Upper lobe of left lung (tissue), 4 donors: ENCODE data around the gene TRMT1.

Experiments used
- POLR2A ChIP-seq, 4 donors: fragments of 450-650 bp; IDR thresholded peaks; one replicate each; pipeline ENCODE4 v1.5.1; 2016 to 2017; ENCODE audit warnings: antibody characterized with exemption in 4 of 4, mild to moderate bottlenecking in 2 of 4
- TF ChIP-seq, protein P1 (sequence below), 6 experiments: fragments of 450-650 bp in 4 of 6; fragments of 200-600 bp in 2 of 6; sonication (generic) in 2 of 6; IDR thresholded peaks; one replicate each; pipeline ENCODE4 v1.5.1; 2016 to 2019; ENCODE audit warnings: antibody characterized with exemption in 6 of 6

DNA sequence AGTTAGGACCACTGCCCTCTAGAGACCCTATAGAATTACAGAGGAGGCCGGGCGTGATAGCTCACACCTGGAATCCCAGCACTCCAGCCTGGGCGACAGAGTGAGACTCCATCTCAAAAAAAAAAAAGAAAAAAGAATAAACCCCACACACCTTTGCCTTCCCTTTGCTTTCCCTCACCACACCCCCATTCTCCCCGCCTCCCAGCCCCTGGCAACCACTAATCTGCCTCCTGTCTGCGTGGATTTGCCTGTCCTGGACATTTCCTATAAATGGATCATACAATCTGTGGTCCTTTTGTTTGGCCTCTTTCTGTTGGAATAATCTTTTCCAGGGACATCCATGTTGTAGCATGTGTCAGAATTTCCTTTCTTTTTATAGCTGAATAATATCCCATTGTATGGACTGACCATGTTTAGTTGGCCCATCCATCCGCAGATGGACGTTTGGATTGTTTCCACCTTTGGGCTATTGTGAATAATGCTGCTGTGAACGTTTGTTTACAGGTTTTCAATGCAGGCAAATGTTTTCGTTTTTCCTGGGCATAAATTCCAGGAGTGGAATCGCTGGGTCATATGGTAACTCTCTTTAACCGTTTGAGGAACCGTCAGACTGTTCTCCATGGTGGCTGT lies 16.8 kb upstream of the TRMT1 start:
- TF ChIP-seq, protein P1, sequence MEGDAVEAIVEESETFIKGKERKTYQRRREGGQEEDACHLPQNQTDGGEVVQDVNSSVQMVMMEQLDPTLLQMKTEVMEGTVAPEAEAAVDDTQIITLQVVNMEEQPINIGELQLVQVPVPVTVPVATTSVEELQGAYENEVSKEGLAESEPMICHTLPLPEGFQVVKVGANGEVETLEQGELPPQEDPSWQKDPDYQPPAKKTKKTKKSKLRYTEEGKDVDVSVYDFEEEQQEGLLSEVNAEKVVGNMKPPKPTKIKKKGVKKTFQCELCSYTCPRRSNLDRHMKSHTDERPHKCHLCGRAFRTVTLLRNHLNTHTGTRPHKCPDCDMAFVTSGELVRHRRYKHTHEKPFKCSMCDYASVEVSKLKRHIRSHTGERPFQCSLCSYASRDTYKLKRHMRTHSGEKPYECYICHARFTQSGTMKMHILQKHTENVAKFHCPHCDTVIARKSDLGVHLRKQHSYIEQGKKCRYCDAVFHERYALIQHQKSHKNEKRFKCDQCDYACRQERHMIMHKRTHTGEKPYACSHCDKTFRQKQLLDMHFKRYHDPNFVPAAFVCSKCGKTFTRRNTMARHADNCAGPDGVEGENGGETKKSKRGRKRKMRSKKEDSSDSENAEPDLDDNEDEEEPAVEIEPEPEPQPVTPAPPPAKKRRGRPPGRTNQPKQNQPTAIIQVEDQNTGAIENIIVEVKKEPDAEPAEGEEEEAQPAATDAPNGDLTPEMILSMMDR (IDR thresholded peaks at IDR 0.05), result no peak
- no peak for TF ChIP-seq POLR2A (IDR thresholded peaks at IDR 0.05)
